ENCODE data around the gene SEC22C. TPM values are rescaled to one million over a fixed set of nuclear protein-coding genes. Genes with fewer than 3 reads are reported as not detected.

SEC22C gene
- total and polyA plus RNA-seq, 7 donors = 8.4 to 89.2 (median 48.5) TPM

GRCh38 chr3:42509111-42509510 is 72.7 kb downstream of the SEC22C start:
- intact Hi-C loops (cut with DNase I) = no loop called here
- Histone ChIP-seq H3K36me3 (no peaks in the 10 kb centered on the region), H3K4me1 (no peaks in the 10 kb centered on the region), H3K27ac (no peak overlapping the region), H3K27me3 (no peaks in the 10 kb centered on the region), H3K9me3 (no peaks in the 10 kb centered on the region), H3K4me3 (no peak overlapping the region)
- no peak for TF ChIP-seq POLR2A (IDR thresholded peaks at IDR 0.05)
- TF ChIP-seq CTCF (IDR thresholded peaks at IDR 0.05) = no peak
- no peak for TF ChIP-seq POLR2AphosphoS5 (IDR thresholded peaks at IDR 0.05)
- no peak for TF ChIP-seq EP300 (IDR thresholded peaks at IDR 0.05)
- DNase-seq = peak; percentile 27
- WGBS, 2 donors = 81 to 82% methylated on average over 3 of the region's 3 CpGs

DNA sequence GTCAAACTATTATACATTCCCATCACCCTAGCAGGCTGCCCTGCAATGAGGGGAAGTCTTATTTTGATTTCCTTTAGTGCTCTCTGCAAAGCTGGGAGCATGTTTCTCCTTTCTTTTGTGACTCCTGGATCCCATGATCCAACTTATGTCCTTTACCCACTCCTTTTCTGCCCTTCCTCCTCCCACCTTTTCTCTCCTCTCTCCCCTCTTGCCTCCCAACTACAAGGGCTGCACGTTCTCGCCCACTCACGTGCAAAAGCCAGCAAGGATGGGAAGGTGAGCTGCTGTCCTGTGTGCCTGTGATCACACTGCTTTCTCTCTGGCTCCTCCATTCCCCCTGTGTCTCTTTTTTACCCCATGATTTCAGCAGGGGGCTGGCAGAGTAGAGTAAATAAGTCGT is 73.2 kb downstream of the SEC22C start:
- no peak overlapping the region for H3K4me3 ChIP-seq
- no peak overlapping the region for H3K27ac ChIP-seq
- TF ChIP-seq POLR2A (IDR thresholded peaks at IDR 0.05) (no peak), EP300 (IDR thresholded peaks at IDR 0.05) (no peak), POLR2AphosphoS5 (IDR thresholded peaks at IDR 0.05) (no peak), CTCF (IDR thresholded peaks at IDR 0.05) (no peak)
- H3K36me3 ChIP-seq = no peaks in the 10 kb centered on the region
- intact Hi-C loops (cut with DNase I) = no loop called here
- WGBS, 2 donors = 62 to 78% methylated on average over 4 of the region's 4 CpGs
- no peaks in the 10 kb centered on the region for H3K4me1 ChIP-seq
- no peaks in the 10 kb centered on the region for H3K27me3 ChIP-seq
- no peaks in the 10 kb centered on the region for H3K9me3 ChIP-seq
- DNase-seq = no peak

- Histone ChIP-seq H3K4me3 (no peak overlapping the region), H3K27me3 (peaks cover 0 to 7% (median 7%) of the 10 kb centered on the region in 3 donors), H3K4me1 (peaks cover 0 to 3% (median under 1%) of the 10 kb centered on the region in 4 donors), H3K9me3 (no peaks in the 10 kb centered on the region), H3K36me3 (no peaks in the 10 kb centered on the region), H3K27ac (peak overlapping the region in 1 of 4 donors; percentile 12)
- intact Hi-C loops (cut with DNase I) = no loop called here
- WGBS, 2 donors = 11 to 41% methylated on average over 6 of the region's 6 CpGs
- peak; percentile 29 for DNase-seq
- TF ChIP-seq POLR2AphosphoS5 (IDR thresholded peaks at IDR 0.05) = no peak
- TF ChIP-seq POLR2A (IDR thresholded peaks at IDR 0.05) = no peak
- no peak for TF ChIP-seq CTCF (IDR thresholded peaks at IDR 0.05)
- TF ChIP-seq EP300 (IDR thresholded peaks at IDR 0.05) = no peak
Observed at GRCh38 chr3:42507761-42508335, 73.9 kb downstream of the SEC22C start.

DNA sequence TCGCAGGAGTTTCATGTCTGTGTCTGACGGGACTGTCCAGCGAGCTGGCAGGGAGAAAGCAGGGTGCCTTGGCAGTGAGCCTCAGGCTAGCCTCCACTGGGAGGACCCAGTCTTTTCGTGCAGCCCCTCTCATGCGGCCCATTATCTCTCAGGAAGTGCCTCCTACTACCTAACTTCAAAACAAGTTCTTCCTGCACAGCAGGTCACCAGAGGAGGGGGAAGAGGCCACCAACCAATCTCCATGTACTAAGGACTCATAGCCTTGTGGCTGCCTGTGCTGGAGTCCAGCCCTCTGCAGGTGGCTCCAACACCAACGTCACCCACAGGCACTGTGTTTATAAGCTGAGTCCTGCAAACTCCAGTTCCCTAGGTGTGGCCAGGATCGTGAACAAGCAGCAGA is 74.5 kb downstream of the SEC22C start:
- intact Hi-C loops (cut with DNase I) = no loop called here
- DNase-seq = peak; percentile 61
- Histone ChIP-seq H3K27me3 (peaks cover 0 to 13% (median 13%) of the 10 kb centered on the region in 3 donors), H3K27ac (no peak overlapping the region), H3K36me3 (no peaks in the 10 kb centered on the region), H3K4me3 (no peak overlapping the region), H3K9me3 (no peaks in the 10 kb centered on the region), H3K4me1 (peaks cover 0 to 9% (median 6%) of the 10 kb centered on the region in 4 donors)
- no peak for TF ChIP-seq POLR2AphosphoS5 (IDR thresholded peaks at IDR 0.05)
- no peak for TF ChIP-seq EP300 (IDR thresholded peaks at IDR 0.05)
- peak in 1 of 2 donors; percentile 38 for TF ChIP-seq POLR2A (IDR thresholded peaks at IDR 0.05)
- TF ChIP-seq CTCF (IDR thresholded peaks at IDR 0.05) = no peak
- 10 to 47% methylated on average over 7 of the region's 7 CpGs for WGBS, 2 donors
